NT2/D1 (cell line): Measurements from ENCODE around the gene KRTAP10-12.

Source experiments
- SUZ12 ChIP-seq: IDR thresholded peaks from 2 replicates; pipeline ENCODE4 v1.6.1; 2011; ENCODE audit not compliant: insufficient read length, insufficient read depth; ENCODE audit errors: extremely low read depth
- YY1 ChIP-seq: IDR thresholded peaks from 2 replicates; pipeline ENCODE4 v1.6.1; 2011; ENCODE audit not compliant: insufficient read length, insufficient read depth

GRCh38 chr21:44706026-44706705, 9.2 kb downstream of the KRTAP10-12 start:
- TF ChIP-seq YY1 (no peak), SUZ12 (no peak)
